ENCODE results near the gene RPS26. TPM values are rescaled to one million over a fixed set of nuclear protein-coding genes. Genes with fewer than 3 reads are reported as not detected.

Gene RPS26
- total and polyA plus RNA-seq, 9 of the 15 experiments (the other 6 are each of a cell fraction or from before 2014, with no cell fraction given) = 70.2 to 1,589 (median 852) TPM

GRCh38 chr12:56020423-56021184 is 21.1 kb upstream of the RPS26 start, which contains the start of gene IKZF4 (continued):
- TF ChIP-seq SMARCA4 (IDR thresholded peaks at IDR 0.05) = no peak
- TF ChIP-seq RAD51 (IDR thresholded peaks at IDR 0.05; ENCODE audit: borderline replicate concordance, low read depth) = 0 out of 2 replicates have a peak, but pooled peaks have one; percentile 30
- peak in 1 of 2 experiments; percentile 44 for TF ChIP-seq E2F6 (IDR thresholded peaks at IDR 0.05; ENCODE audit: borderline replicate concordance in 1 of 2, extremely low read depth in 1 of 2, insufficient read depth in 1 of 2, insufficient read length in 1 of 2, low read depth in 1 of 2, low read length in 1 of 2, poor library complexity in 1 of 2, severe bottlenecking in 1 of 2)
- TF ChIP-seq RBM17 (IDR thresholded peaks at IDR 0.05; ENCODE audit: borderline replicate concordance, low read depth, low read length) = no peak
- TF ChIP-seq MGA (IDR thresholded peaks at IDR 0.05) = peak; percentile 45; the same call in 1 of the 2 replicates
- no peak for TF ChIP-seq PHF21A (IDR thresholded peaks at IDR 0.05; ENCODE audit: borderline replicate concordance, low read depth)
- TF ChIP-seq SAP30 (IDR thresholded peaks at IDR 0.05; ENCODE audit: borderline replicate concordance, insufficient read depth, low read depth, low read length, poor library complexity, severe bottlenecking) = peak; percentile 31
- TF ChIP-seq PHTF2 (CRISPR knock-in tag; IDR thresholded peaks at IDR 0.05) = no peak
- TF ChIP-seq SMC3 (conservative IDR thresholded peaks at IDR 0.05; ENCODE audit: insufficient read depth, low read depth, low read length) = no peak
- no peak for TF ChIP-seq ERF (CRISPR knock-in tag; IDR thresholded peaks at IDR 0.05)
- no peak for TF ChIP-seq NONO (IDR thresholded peaks at IDR 0.05; ENCODE audit: low read depth in 2 of 2, low read length in 1 of 2)
- no peak for TF ChIP-seq NR2C2 (CRISPR knock-in tag; IDR thresholded peaks at IDR 0.05)
- TF ChIP-seq NR2C2 (tag; IDR thresholded peaks at IDR 0.05) = peak; percentile 88
- peak; percentile 95 for TF ChIP-seq SPI1 (IDR thresholded peaks at IDR 0.05; ENCODE audit: borderline replicate concordance, low read depth, low read length)
- TF ChIP-seq NFIC (IDR thresholded peaks at IDR 0.05) = 0 out of 2 replicates have a peak, but pooled peaks have one; percentile 6
